SK-N-DZ (cell line): ENCODE data around the gene SPINK14. TPM values are rescaled to one million over a fixed set of nuclear protein-coding genes. Genes with fewer than 3 reads are reported as not detected.
A peak's percentile ranks its signal among the peaks of the same experiment; 100 is the strongest.

Experiments
- DNase-seq: peaks from one replicate; pipeline ENCODE4 v3.0.0-alpha.2; 2015; ENCODE audit warnings: low spot score
- polyA plus RNA-seq, 2 experiments: library from polyadenylated mRNA; depleted of rRNA; stranded (reverse); fragments of >200 nt; gene quantifications; 2 replicates each; pipeline ENCODE4 v1.2.3, GENCODE V29; 2014

The SPINK14 gene
- polyA plus RNA-seq (2014; cell fraction: cytosol; rRNA removed) = not detected in 2 replicates
- polyA plus RNA-seq (2014; cell fraction: nucleus; rRNA removed) = not detected in 2 replicates

- no peak for DNase-seq
These were observed at the start of gene SPINK14 for GRCh38 chr5:148168246-148168645. Gene SPINK14 (plus strand): TSS chr5:148168546. CDS start chr5:148169733, 1,187 bp downstream.

GRCh38 chr5:148120317-148120716 is 48.0 kb upstream of the SPINK14 start:
- DNase-seq = no peak

GRCh38 chr5:148125641-148126040 is 42.7 kb upstream of the SPINK14 start:
- DNase-seq = no peak

GRCh38 chr5:148135091-148136048 is 33.0 kb upstream of the SPINK14 start:
- DNase-seq = no peak

- no peak for DNase-seq
These were observed 27.5 kb upstream of the SPINK14 start for GRCh38 chr5:148140846-148141245.

- DNase-seq = no peak
These were observed 26.7 kb upstream of the SPINK14 start for GRCh38 chr5:148141645-148142044.

GRCh38 chr5:148145916-148146315 is 22.4 kb upstream of the SPINK14 start:
- no peak for DNase-seq

- no peak for DNase-seq
These were observed 21.9 kb upstream of the SPINK14 start for GRCh38 chr5:148146487-148146886.

GRCh38 chr5:148147415-148147814 is 20.9 kb upstream of the SPINK14 start:
- DNase-seq = no peak

- DNase-seq = no peak
These were observed 16.5 kb upstream of the SPINK14 start for GRCh38 chr5:148151872-148152271.

- no peak for DNase-seq
These were observed 15.6 kb upstream of the SPINK14 start for GRCh38 chr5:148152781-148153180.

- DNase-seq = no peak
These were observed 11.7 kb upstream of the SPINK14 start for GRCh38 chr5:148156609-148157008.

- no peak for DNase-seq
These were observed 6.3 kb upstream of the SPINK14 start for GRCh38 chr5:148162038-148162437.

GRCh38 chr5:148163345-148163744 is 5.0 kb upstream of the SPINK14 start:
- no peak for DNase-seq

GRCh38 chr5:148166550-148167283 is 1.6 kb upstream of the SPINK14 start:
- no peak for DNase-seq

- DNase-seq = no peak
These were observed 4.0 kb downstream of the SPINK14 start for GRCh38 chr5:148172377-148172776.

GRCh38 chr5:148176480-148176879 is 8.1 kb downstream of the SPINK14 start:
- no peak for DNase-seq

GRCh38 chr5:148177207-148177606 is 8.9 kb downstream of the SPINK14 start:
- no peak for DNase-seq

- peak; percentile 58 for DNase-seq
These were observed 11.0 kb downstream of the SPINK14 start for GRCh38 chr5:148179234-148179824.

GRCh38 chr5:148186248-148187003 is 18.1 kb downstream of the SPINK14 start:
- DNase-seq = no peak

GRCh38 chr5:148191010-148191409 is 22.7 kb downstream of the SPINK14 start:
- no peak for DNase-seq
